SW 1271 (cell line): Measurements from ENCODE around the gene MMP25.

Experiments used
- DNase-seq, 2 experiments: peaks; one replicate each; lab custom pipeline; 2025; lab: John Stamatoyannopoulos, UW

Gene MMP25

GRCh38 chr16:3094289-3095027 lies 48.1 kb downstream of the MMP25 start:
- no peak for DNase-seq

DNA sequence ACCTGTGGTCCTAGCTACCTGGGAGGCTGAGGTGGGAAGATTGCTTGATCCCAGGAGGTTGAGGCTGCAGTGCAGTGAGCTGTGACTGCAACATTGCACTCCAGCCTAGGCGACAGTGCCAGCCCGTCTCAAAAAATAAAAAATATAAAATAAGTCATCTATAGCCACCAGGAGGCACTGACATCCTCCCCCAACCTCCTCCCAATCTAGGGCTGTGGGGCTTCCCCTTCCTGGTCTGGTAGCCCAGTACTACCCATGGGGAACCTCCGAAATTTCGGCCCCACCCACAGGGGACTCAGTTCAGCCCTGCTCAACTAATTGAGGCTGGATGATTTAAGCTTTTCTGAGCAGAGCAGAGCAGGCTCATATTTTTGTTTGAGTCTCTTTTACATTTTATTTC lies 49.5 kb downstream of the MMP25 start:
- no peak for DNase-seq

DNA sequence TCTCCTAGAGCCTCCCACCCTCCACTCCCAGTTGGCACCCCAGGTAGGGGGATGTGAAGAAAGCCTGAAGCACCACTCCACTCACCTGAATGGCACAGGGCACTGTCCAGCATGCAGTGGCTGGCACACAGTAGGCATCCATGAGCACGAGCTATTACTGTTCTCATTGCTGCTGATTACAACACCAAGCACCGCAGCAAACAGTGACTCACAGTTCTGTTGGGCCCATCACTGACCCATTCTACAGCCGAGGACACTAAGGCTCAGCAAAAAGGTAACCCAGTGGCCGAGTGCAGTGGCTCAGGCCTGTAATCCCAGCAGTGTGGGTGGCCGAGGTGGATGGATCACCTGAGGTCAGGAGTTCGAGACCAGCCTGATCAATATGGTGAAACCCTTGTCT lies 50.0 kb downstream of the MMP25 start:
- no peak for DNase-seq

DNA sequence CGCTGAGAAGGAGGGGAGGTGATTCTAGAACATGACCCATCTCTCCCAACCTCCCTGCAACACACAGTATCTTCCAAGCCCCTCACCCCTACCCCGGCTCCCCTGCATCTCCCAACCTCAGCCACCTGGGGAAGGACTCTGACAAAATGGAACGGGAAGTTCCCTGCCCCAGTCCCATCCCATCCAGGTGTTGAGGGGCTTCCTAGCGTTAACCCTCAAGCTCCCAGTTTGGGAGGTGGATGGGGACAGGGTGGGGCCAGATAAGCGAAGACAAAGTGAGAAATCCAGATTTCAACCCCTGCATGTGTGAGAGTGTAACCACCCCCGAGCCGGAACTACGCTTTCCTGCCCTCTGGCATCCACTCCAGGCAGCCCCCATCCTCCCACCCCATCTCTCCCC lies 50.9 kb downstream of the MMP25 start:
- no peak for DNase-seq

DNA sequence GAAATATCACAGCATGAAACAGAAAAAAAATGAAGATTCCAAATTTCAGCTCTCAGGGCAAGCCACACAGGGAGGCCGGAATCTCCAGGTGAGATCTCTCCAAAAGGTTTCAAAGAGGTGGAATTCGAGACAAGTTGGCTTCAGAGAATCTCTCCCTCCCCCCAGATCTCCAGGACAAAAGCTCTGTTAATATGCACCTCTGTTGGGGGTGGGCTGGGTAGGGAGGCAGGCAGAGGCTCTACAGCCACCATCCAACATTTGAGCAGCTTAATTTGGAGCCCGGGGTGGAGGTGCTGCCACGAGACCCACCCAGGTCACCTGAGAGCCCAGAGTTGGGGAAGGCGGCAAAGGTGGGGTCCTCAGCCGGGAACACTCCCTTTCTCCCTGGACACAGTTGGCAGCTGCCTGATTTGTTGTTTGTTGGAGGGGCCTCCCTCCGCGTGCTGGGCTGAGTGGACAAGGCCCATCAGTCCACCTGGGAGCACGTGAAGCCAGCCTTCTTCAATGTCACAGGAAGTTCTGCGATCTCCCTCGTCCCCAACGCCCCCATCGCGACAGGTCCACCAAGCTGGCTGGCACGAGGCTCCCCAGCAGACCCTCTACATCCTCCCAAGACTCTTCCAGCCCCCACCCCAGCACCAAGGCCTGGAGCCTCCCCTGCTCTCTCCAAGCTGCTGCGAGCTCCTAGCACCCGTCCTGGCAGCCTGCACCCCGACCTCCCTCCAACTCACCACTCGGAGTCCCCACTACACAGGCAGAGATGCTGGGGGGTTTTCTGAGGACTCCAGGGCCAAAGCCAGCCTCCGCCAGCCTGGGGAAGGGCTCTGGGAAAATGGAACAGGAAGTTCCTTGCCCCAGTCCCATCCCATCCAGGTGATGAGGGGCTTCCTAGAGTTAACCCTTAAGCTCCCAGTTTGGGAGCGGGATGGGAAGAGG lies 52.4 kb downstream of the MMP25 start, which contains the start of gene ZSCAN10:
Gene ZSCAN10, minus strand, starts transcription at position 836 of the 936 bp plus-strand sequence. CDS start 6,357 bp downstream, outside the sequence.
- no peak for DNase-seq

DNA sequence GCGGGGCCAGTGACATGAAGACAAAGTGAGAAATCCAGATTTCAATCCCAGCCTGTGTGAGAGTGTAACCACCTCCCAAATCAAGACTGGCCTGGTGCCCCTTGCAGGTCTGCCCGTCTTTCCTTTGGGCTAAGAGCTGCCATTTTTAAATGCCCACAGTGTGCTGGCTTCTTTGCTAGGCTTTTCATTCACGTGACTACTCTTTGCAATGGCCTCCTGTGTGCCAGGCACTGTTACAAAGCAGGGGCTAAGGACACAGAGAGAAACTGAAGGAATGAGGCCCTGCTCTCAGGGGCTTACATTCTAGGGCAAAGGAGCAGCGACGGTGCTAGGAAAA lies 53.0 kb downstream of the MMP25 start:
- DNase-seq: no peak

- peak in 1 of 2 experiments; percentile 43 for DNase-seq
Measured at GRCh38 chr16:3099732-3100499, 53.6 kb downstream of the MMP25 start.

DNA sequence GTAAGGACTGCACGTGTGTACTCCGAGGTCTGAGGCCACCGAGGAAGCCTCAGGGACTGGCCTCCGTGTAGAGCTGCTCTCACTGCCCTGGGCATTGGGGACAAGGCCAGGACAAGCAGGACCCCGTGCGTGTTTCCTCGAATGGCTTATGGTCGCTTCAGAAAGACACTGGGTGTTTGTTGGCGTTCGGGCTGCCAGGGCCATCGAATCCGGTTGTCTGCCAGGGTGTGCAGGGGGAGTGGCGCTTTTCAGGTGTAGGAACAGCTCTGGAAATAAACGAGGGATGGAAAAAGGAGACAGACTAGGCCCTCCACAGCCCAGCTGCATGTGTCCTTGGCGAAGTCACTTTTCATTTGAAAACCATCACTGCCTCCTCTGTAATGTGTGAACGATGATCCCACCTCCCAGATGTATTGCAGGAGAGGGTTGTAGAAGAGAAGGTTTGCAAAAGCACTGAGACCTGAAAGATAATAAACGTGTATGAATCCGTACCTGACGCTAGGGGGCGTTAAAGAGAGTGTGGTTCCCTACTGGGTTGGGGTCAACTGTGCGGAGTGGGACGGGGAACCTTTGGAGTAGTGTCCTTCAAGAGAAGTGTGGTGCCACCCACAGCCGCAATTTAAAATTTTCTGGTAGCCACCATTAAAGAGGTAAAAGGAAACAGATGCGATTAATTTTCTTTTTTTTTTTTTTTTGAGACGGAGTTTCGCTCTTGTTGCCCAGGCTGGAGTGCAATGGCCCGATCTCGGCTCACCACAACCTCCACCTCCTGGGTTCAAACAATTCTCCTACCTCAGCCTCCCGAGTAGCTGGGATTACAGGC lies 54.9 kb downstream of the MMP25 start:
- peak in 1 of 2 experiments; percentile 24 for DNase-seq

DNA sequence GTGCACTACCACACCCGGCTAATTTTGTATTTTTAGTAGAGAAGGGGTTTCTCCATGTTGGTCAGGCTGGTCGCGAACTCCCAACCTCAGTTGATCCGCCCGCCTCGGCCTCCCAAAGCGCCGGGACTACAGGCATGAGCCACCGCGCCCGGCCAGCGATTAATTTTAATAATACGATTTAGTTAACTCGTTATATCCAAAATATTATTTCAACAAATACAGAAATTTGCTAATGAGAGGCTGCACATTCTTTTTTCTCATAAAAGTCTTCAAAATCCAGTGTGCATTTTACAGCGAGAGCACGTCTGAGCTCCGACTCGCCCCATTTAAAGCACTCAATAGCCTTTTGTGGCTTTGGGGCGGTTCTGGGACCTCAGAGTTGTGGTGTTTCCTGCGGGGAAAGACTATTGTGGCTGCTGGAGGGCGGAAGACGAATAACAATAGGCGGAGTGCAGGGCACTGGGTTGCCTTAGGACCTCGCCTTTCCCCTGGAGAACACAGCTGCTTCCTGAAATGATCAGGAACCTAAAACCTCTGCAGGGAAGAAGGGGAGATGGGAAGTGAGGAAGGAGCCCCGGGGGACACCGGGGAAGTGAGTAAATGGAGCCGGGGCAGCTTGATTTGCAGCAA lies 55.6 kb downstream of the MMP25 start:
- no peak for DNase-seq

GRCh38 chr16:3106205-3106928 lies 60.0 kb downstream of the MMP25 start:
- DNase-seq: peak; percentile 52 to 76
